Activated T-cell treated with anti-CD3 and anti-CD28 coated beads, Interleukin-2, amount 50 U/mL, for 1 hour (primary cell): Measurements from ENCODE around the gene PLCD3.

Experiments
- DNase-seq: peaks from one replicate; pipeline ENCODE4 v3.0.0-alpha.2; 2020

PLCD3 gene

DNA sequence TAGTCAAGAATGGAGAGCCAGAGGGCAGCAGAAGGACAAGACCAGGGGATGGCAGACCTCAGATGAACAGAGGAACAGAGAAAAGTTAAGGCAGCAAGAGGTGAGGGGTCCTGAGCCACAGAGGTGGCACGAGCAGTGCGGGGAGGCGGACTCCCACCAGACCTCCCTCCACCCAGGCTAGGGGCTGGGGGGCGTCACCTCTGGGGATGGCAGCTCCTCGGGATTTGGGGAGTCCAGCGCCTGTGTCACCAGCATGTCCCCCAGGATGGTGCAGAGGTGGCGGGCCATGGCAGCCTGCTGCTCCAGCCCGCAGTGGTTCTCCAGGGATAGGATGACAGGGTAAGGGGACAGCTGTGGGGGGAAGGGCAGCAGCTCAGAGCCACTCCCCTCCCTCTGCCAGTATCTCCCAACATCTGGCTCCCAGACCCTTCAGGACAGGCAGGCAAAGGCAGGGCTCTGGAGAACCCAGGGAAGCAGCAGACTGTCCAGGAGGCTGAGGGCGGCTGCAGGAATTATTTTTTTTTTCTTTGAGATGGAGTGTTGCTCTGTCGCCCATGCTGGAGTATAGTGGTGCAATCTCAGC lies 15.8 kb downstream of the PLCD3 start:
- DNase-seq = no peak

DNA sequence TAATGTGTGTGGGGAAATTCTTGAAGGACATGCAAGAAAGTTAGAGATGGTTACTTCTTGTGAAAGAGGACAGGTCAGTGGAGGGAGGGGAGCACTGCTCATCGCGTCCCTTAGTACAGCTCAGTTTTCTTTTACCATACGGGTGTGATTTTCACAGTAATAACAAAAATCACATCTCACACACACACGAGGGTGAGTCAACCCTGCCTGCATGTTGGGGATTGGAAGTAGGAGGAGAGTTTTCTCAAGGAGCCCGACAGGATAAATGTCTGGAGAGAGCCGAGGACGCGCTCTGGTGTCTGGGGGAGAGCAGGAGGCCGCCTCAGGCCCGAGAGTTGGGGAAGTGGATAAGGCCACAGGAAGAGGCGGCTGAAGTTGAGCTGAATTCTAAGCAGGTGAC lies 16.4 kb downstream of the PLCD3 start:
- no peak for DNase-seq

DNA sequence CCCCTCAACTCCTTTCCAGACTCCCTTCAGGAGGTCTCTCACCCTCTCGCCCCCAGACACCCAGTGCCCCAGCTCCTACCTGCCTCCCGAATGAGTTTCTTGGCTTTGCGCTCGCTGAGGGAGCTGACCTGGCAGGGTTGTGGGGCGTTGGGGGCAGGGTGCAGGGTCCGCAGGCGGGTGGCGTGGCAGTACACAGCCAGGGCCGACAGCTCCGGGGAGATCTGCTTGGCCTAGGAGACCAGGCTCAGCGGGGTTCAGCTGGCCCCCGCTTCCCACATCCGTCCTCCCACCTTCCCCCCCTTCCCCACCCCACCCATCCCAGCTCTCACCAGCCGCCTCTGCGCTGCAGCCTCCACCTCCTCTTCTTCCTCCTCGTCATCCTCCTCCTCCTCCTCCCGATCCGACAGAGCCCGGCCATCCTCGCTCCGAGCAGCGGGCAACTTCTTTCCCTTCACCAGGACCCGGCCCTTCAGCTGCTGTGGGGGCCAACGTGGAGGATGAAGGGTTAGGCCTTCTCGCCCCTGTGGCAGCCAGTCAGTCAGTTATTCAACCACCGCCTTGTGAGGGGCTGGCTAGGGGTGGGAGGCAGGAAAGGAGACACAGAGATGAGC lies 17.2 kb downstream of the PLCD3 start:
- DNase-seq = no peak

DNA sequence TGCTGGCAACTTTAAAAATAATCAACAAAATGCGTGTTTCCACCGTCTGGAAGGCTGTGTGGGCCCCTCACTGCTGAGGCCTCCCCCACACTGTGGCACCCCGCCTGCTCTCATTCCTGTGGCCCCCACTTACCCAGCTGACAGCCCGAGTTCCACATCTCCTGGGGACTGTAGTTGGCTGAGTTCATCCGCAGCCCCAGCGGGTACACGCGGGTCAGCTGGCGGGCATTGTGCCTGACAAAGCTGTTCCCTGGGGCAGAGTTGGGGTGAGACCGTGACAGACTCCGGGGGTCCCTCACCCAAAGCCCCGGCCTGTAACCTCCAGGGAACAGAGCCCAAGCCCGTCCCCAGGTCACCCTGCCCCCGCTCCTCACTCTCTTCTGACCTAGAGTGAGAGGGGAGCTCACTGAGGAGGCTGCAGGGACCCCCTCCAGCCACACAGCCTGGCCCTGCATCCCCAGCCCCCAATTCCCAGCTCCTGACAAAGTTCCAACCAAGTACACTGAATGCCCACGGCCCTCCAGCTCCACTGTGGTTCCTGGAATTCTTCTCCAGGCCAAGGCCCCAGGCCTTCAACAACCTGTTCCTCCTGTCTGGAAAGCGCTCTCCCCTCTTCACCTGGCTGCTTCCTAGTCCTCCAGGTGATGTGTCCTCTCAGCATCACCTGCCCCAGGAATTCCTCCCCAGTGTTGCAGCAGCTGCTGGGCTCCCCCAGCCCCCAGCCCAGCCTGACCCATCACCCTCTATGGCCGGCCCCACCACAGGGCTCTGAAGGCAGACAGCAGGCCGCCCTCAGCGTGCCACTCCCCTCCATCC lies 18.0 kb downstream of the PLCD3 start:
- no peak for DNase-seq

DNA sequence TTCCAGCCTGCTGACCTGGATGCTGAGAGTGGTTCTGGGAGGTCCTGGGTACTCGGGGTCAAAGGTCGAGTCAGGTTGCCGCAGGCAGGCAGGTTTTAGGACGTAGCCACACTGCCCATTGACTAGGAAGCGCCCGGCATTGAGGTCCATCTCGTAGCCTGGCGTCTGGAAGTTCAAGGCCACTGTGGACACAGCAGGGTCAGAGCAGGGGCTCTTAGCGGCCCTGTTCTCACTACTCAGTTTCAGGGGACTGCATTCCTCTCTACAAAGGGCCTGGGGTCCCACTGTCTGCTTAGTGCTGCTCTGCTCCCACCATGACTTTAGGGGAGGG lies 18.9 kb downstream of the PLCD3 start:
- no peak for DNase-seq

DNA sequence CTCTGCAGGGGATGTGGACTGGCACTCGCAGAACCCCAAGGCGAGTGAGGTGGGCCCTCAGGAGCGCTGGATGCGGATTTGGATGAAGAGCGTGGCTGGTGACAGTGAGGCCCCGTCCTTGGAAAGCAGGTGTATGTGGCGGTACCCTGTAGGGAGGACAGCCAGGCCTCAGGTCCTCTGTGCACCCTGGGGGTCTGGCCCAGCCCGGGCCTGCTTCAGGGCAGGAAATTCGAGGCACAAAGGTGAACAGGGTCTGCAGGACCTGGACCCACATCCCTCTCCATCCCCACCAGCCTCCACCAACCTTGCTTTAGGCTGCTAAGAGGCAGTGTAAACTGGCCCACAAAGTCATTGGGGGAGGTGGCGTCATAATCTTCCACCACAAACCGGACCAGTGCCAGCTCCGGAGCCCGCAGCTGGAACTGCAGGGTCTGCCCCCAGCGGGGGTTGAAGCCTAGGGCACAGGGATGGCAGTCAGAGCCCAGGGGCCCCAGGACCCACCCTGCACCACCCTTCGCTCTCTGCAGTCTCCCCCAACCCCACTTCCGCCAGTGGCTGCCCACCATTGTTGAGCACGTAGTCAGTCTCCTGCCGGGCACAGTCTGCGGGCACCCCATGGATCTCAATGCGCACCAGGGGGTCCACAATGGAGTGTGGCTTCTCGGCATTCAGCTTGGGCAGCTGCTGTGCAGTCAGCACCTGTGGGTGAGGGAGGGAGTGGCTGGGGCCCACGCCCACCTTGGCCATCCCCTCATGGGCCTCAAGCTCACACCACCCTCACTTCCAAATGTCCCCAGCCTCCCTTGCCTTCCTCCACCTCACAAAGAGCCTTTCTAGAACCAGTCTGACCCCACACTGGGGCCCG lies 19.5 kb downstream of the PLCD3 start:
- no peak for DNase-seq

DNA sequence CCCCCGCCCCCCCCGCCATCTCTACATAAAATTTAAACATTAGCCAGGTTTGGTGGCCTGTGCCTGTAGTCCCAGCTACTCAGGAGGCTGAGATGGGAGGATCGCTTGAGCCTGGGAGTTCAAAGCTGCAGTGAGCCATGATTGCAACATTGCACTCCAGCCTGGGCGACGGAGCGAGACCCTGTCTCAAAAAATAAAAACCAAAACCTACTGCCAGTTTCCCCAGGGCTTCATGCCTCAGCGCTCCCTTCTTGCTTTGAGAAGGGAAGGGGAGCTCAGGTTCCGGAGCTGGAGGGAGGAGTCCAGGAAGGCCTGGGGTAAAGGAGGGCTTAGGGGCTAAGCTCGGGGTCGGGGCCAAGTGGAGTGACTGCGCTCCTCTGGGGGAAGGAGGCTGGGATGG lies 20.5 kb downstream of the PLCD3 start:
- no peak for DNase-seq

DNA sequence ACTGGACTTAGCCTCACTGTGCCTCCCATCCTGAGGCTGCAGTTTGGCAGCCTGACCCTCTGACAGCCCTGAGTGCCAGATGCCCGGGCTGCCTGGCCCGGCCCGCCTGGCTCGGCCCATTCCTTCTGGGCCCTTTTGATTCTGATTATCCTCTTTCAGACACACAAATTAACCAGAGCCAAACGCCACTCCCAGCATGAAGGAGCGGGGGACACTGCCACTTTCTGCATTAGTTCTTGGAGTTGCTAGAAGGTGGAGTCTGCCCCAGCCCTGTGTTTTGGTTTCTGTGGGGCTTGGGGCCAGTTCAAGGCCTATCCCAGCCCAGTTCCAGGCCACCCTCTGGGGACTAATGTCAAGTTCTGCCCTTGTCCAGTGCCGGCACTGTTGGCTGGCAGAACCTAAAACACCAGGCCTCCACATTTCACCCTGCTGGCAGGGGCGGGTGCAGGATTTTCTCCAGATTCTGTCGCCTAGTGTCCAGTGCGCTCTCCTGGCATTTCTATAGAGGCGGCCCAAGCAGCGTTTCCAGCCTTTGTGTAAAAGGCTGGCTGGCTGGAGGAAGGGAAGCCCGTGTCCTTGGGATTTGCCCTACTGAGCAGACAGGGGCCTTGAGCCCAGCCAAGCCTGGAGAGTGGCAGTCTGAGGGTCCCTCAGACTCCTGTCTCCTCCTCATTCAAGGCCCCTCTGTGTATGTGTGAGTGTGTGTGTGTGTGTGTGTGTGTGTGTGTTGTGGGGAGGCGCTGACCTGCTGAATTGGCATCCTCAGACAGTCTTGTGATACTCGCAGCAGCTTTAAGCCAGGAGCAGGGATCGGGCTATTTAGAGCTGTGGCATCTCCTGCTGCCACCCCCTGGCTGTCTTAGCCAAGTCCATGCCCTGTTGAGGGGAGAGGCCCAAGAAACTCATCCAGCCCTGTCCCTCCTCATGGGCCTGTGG lies 21.4 kb downstream of the PLCD3 start:
- no peak for DNase-seq

DNA sequence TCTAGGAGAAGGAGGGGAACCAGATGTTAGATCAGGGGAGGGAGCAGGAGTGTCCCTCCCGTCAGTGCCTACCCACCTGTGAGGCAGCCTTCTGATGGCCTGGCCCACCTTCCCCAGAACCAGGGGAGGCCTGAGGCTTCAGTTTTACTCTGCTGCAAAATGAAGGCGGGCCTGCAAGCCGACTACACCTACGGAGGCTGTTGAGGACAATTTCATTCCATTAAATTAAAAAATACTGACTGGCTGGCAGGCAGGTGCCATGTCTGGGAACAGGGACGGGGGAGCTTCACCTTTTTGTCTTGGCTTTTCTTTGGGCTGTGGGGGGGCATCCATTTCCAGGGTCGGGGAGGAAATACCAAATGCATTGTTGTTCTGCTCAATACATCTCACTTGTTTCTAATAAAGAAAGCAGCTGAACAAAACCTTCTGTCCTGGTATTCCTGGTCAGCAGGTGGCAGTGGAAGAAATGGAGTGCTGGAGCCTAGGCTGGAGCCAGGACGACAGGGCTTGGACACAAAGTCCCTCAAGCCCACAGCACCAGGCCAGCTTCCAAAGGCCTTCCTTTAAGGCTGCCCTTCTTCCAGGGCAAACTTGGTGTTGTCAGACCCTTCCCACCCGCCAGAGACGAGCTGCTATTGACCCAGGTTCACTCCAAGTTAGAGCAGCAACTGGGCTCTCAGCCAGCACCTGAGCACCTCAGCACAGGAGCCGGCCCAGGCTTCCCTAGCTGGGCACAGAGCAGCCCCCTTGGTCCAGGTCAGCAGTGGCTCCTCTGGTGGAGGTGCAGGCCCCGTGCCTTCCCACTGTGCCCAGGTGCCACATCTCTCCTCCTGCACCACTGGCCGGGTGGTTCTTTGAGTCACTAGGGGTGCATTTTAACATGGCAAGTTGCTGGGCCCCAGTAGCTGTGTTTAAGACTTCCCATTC lies 23.5 kb downstream of the PLCD3 start:
- DNase-seq = no peak

DNA sequence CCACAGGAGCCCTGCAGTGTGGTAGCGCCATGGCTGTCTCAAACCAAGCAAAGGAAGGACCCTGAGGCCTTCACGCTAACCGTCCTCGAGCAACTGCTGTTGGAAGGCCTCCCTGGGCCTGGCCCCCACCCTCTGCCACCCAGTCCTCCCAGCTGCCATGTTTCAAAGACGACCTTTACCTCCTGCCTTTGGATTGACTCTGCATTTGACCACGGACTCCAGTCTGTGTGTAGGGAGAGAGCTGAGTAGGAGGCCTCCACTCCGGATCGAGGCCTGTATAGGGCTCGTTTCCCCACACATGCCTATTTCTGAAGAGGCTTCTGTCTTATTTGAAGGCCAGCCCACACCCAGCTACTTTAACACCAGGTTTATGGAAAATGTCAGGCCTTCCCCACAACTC lies 24.3 kb downstream of the PLCD3 start:
- no peak for DNase-seq

DNA sequence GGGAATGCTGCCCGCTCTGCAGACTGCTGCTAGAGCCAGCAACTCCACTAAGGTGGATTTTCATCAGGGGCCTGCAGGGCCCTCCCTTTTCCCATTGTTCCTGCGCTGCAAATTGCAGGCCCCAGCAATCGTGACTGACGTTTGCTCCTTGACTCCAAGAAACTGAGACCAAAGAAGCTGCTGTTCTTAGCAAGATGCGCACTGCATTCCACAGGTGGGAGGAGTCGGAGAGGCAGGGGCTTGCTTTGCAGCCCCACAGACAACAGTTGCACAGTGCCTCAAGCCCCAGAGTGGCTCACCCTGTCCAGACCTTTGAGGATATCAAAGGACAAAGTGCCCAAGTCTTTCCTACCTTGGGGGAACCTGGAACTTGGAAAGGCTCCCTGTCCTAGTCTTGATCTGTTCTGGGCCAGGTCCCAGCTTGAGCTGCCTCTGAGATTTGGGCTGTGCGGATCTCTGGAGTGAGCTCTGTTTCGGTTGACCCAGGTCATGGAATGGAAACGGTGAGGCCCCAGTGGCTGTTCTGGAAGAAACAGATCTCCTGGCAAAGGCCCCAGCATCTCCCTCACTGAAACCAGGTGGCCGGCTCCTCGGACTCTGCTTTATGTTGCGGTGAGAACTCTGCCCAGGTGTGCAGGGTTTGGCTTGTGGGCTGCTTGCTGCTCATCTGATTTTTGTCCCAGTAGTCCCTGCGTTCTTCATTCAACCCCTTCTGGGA lies 24.9 kb downstream of the PLCD3 start:
- DNase-seq = no peak

DNA sequence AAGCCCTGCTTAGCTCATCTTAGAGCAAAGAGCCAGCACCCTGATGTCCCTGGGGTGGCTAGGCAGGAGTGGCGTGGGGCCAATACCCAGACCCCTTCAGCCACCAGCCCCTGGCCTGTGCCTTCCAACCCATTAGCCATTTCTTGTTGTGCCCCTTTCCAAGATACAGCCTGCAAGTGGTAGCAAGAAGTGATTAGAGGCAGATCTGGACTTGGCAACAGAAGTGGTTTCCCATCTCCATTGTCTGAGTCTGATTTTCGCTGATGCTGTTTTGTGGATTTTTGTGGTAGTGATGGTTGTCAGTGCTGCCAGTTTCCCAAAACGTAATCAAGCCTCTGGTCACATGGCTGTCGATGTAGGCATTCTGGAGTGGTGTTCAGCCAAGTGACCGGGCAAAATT lies 25.7 kb downstream of the PLCD3 start:
- DNase-seq = no peak

DNA sequence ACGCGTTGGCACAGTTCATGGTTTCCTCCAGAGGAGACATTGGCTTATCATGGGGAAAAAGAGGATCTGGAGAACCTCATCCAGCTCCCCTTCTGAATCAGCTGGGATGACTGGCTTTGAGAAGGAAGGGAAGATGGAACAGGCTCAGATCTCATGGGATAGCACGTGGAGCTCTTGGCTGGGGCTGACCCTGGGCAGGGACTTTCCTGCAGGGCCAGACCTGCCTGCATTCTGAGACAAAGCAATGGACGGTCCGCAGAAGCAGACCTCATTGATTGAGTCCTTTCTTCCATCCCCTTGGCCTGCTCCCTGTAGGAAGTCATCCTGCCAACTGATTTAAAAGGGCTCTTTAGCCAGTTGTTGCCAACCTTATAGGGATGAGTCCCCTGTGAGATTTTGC lies 26.2 kb downstream of the PLCD3 start:
- no peak for DNase-seq

DNA sequence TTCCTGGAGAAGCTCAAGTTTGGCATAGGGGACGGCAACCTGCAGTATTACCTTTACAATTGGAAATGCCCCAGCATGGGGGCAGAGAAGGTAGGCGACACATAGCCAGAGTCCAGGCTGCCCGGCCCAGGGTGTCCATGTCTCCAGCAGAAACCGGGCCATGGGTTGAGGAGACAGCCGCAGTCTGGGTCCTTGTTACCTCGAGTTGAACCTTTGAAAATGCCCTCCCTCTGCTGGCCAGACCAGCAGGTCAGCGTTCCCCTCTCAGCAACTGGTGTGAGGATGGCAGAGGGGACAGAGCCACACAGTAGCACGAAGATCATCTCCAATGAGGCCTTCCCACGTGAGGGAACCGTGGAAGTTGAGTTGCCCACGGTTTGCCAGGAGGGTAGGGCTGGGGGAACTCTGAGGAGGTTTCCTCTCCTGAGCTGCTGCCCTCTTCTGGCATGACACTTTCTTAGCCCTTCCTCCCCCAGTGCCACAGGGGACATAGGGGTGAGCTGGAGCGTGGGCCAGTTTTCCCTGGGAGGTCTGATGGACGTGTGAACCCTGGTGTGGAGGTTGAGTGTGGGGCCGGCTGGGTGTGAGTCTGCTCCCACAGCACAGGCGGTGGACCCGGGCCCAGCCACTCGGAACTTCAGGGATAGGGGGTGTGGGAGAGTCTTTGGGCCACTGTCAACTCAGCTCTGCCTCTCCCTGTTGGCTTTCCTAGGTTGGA lies 27.2 kb downstream of the PLCD3 start:
- DNase-seq = no peak

DNA sequence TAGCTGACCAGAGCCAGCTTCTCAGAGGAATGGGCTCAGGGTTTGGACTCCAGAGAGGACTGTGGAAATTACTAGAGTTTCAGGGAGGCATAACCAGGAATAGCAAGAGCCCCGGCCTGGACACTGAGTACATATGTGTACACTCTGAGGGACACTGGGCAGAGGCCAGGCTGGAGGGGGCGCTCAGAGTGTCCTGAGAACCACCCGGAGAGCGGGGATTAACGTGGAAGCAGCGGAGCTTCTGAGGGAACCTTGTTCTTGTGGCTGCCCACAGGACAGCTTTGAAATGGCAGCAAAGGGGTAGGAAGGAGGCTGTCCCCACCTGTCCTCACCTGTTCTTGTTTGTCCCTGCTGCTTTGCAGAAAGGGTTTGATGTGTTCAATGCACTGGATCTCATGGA lies 27.8 kb downstream of the PLCD3 start:
- no peak for DNase-seq

DNA sequence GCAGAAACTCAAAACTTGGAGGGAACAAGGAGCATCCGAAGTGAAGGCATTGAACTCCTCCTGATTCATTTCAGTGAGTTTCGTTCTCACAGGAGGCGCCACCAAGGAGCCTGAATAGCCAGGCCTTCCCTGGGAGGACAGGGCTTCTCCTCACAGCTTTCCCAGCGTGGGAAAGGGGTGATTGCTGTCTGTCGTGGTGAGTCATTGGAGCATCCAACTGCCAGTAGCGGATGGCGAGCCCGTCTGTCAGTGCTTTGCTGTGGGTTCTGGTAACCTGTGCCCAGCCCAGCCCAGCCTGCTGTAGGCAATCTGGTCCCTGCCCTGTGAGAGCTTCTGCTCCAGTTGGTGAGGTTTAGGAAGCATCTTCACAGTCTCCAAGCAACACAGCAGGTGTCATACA lies 28.3 kb downstream of the PLCD3 start:
- DNase-seq = no peak

DNA sequence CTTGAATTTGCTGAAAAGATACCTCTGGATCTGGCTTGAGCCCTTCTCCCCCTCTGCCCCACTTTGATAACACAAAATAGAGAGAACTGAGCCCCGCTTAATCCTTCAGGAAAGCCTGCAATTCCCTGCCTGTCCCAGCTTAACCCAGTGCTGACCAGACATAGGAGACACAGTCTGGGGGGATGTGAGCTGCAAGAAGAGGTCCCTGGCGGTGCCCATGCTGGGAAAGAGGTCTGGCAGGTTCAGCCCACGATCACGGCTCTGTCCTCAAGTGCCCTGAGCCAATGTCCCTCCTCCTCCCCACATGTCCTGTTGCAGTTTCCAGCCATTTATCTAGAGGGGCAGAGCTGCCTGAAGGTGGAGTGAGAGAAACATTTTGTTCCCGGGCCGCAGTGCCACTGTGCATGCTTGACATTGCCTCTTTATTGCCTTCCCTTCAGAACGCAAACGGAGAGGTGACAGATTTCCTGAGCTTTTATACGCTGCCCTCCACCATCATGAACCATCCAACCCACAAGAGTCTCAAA lies 29.0 kb downstream of the PLCD3 start:
- no peak for DNase-seq

DNA sequence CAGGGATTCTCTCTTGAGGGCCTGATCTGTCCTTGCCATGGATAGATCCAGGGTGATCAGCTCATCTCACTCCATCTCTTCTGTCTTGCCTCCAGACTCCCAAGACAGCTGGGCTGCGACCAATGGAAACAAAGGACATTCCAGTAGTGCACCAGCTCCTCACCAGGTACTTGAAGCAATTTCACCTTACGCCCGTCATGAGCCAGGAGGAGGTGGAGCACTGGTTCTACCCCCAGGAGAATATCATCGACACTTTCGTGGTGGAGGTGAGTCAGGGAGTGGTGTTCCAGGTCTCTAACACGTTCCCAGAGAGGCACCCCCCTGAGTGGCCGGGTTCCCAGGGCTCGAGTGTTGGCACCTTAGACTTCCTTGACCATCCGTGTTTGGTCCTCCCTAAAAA lies 29.5 kb downstream of the PLCD3 start:
- DNase-seq = no peak
